ENCODE data around the gene ITGB5.
A peak's percentile ranks its signal among the peaks of the same experiment; 100 is the strongest.

The ITGB5 gene

DNA sequence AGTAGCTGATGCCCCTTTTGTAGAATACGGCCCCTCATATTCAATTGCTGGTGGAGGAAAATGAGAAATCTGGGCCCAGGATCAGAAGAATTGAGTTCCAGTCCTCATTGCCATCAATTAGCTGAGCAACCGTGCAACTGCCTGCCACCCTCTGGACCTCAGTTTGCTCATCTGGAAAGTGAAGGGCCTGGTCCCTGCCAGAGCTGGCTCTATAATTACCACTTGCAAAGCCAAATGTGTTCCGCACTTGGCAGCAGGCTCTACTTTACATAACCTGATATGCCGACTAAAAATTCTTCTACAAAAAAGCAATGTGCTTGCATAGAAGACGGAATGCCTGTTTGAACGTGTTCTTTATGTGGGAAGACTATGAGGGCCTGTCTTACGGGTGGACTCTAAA, 8.6 kb upstream of the ITGB5 start:
- no peak overlapping the region for H3K4me3 ChIP-seq (ENCODE audit: low read depth, low read length)

DNA sequence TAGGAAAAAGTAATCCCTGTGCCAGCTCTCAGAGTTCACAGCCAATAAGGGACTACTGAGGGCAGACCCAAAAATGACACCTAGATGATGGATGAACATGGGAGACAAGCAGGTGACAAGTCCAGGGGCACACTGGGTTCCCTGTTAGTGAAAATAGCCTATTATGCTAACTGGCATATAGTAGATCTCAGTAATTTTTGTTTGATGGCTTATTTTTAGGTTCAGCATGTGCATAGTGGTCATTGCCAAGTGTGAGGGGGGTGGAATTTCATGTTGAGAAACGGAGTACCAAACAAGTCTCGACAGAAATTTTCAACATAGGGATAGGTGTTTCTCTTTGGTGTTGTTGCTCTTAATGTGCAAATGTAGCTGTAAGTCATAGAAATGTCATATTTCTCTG, 6.4 kb upstream of the ITGB5 start:
- H3K4me3 ChIP-seq (ENCODE audit: low read depth, low read length), result no peak overlapping the region

DNA sequence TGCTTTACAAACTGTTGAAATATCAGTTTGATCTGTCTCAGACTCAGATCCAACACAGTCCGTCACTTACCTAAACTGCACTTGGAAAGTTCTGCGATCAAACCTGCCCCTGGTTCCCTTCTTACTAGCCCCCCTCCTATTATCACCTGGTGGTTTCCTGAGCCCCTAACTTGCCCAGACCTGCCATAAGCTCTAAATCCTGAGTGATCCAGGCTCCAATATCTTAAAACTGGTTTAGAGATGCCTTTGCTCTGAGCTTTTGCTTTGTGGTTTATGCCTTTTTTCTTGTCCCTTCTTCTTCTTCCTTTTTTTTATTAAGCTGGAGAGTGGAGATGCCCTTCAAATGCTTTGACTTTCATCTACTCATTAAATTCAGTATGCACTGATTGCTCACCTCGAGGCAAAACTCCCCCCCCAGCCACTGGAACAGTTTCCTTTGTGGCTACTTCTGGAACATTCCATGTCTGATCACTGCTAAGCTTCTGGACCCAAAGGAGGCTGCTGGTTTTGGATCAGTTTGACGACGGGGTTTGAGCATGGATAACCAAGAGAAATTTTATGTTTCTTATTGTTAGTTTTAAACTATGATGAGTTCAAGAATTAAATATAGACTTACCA, 3.5 kb upstream of the ITGB5 start:
- no peak overlapping the region for H3K4me3 ChIP-seq (ENCODE audit: low read depth, low read length)

DNA sequence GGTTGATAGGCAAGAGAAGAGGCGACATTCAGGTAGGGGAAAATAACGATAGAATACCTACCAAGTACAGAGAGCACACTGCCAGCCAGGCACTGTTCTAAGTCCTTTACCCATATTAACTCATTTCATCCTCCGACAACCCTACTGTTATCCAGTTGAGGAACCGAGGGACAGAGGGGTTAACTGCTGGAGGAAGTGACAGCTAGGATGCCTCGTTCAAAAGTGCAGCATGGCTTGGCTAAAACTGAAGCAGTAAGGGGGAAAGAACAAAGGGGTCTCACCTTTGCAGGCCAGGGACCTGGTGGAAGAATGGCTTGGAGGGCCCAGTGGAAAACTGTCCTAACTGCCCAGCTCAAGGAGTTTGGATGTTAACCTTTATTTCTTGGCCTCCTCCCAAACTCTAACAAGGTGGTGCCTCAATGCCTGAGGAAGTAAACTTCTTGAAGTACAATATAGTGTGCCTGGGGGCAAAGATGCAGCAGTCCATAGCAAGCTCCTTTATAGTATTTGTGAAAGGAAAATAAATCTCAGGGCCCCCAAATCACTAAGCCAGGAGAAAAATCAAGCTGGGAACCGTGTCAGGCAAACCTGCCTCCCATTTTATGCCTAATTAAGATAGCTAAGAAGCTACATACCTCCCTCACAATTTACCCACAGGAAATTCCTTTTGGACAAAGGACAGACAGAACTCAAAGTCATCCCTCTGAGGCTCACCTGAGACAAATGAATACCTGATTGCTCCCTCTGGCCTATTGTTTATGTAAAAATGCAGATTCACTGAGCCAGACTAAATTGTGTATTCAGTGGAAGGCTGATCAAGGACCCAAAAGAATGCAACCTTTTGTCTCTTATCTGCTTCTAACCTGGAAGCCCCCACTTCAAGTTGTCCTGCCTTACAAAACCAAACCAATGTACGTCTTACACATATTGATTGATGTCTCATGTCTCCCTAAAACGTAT, 1.6 kb upstream of the ITGB5 start:
- H3K4me3 ChIP-seq (ENCODE audit: low read depth, low read length), result no peak overlapping the region

DNA sequence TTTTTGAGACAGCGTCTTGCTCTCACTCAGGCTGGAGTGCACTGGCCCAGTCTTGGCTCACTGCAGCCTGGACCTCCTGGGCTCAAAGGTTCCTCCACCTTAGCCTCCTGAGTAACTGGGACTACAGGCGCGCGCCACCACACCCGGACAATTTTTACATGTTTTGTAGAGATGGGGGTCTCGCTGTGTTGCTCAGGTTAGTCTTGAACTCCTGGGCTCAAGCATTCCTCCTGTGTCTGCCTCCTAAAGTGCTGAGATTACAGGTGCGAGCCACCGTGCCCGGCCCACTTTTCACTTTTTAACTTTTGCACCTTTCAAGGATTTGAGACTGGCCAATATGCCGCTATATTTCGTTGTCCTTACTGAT, 750 bp upstream of the ITGB5 start:
- peak overlapping the region; percentile 56 for H3K4me3 ChIP-seq (ENCODE audit: low read depth, low read length)

DNA sequence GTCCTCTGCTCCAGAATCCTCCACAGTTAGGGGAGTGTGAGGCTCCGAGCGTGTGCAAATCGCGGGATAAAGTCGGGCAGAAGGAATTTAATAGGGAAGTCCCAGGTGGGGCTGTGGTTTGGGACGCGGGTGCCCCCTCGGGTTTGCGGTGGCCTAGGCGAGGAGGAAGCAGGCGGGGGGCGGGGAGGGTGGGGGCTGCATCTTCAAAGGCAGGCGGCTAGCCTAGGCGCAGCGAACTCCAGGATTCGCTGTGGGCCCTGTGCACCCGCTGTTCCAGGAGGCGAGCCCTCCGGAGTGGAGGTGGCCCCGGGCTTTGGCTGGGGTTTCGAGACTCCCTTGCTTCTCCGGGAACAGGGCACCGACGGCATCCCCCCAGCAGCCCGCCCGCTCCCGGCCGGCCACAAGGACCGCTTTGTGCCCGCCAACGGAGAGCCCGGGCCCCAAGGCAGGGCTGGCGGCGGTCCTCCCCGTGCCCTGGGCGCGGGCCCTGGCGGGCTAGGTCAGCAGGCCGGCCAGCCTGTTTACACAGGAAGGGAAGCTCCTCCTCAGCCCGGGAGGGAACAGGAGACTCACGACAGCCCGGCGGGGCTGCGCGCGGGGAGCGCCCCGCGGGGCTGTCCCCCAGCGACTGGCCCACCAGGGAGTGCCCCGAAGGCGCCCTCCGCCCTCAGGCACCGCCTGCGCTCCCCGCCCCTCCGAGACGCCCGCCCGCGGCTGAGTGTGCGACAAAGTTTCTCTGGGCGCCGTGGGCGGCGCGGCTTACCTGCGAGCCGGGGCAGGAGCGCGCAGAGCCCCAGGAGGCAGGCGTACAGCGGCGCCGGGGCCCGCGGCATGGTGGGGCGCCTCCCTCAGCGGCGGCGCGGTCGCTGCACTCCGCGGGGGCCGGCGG, 753 bp downstream of the ITGB5 start:
- peak overlapping the region; percentile 72 for H3K4me3 ChIP-seq (ENCODE audit: low read depth, low read length)

DNA sequence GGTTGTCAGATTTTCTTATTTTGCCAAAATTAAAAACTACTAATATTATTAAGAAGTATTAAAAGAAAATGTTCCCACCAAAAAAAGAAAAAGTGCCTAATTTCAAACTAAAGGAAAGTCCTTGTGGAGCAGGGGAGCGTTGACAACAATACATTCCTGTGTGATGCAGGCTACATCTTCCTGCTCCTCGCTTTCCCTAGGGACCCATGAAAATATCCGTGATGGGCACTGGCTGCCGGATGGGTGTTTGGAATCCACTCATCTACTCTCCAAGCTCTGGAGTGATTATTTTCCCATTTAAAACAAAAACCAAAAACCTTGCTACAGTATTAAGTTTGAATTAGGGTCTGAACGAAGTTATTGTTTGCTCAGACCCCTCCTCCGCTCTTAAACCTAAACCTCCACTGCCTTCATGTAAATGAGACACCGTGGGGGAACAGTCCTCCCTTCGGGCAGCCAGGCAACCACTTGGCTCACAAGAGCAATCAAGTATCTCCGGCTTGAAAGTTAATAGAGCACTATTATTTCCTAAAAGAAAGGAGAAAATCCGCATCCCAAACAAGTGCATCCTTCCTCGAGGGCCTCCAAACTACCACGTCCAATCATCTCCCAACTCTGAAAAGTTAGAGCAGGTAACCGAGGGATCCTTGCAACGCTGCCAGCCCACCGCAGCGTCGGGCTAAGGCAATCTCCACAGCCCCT, 1.5 kb downstream of the ITGB5 start:
- H3K4me3 ChIP-seq (ENCODE audit: low read depth, low read length), result peak overlapping the region; percentile 72

DNA sequence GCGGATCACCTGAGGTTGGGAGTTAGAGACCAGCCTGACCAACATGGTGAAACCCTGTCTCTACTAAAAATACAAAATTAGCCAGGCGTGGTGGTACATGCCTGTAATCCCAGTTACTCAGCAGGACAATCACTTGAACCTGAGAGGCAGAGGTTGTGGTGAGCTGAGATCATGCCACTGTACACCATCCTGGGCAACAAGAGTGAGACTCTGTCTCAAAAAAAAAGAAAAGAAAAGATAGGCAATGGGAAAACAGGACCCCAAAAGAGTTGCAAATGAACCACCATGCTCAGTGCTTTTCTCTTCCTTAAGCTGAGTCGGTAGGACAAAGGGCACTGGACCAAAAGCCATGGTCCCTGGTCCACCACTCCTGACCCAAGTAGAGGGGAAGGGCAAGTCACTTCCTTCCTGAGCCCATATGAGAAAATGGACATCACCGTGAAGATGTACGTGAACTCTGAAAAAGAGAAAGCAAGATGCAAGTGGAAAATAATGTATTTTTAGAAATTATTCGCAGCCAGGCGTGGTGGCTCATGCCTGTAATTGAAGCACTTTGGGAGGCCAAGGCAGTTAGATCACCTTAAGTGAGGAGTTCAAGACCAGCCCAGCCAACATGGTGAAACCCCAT, 2.6 kb downstream of the ITGB5 start:
- no peak overlapping the region for H3K4me3 ChIP-seq (ENCODE audit: low read depth, low read length)

DNA sequence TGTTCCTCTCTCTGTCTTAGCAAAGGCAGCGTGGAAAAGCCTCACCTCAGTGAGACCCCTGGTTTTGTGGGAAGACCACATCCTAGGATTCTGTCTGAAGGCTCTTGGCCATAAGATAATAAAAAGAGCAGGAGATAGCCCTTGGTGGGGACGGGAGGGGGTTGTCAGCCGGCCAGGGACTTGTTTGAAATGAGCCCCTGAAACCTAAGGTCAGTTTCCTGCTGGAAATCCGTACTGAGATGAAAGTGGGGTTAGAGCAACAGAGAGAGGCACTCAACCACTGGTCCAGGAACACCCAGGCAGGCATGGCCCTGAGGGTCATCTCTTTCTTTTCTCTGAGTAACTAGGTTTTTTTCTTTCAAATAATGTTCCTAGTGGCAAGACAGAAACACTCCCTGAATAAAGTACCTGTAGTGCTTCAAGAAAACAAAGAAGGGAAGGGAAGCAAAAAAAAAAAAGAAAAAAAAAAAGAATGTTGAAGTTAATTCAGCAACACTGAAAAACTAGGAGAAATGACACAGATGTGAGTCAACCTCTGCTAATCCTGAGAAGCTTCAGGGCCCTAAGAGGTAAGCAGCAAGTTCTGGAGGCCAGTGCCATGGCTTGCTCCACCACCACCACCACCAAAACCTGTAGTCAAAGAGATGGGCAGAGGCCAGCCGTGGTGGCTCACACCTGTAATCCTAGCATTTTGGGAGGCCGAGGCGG, 3.2 kb downstream of the ITGB5 start:
- H3K4me3 ChIP-seq (ENCODE audit: low read depth, low read length), result no peak overlapping the region

DNA sequence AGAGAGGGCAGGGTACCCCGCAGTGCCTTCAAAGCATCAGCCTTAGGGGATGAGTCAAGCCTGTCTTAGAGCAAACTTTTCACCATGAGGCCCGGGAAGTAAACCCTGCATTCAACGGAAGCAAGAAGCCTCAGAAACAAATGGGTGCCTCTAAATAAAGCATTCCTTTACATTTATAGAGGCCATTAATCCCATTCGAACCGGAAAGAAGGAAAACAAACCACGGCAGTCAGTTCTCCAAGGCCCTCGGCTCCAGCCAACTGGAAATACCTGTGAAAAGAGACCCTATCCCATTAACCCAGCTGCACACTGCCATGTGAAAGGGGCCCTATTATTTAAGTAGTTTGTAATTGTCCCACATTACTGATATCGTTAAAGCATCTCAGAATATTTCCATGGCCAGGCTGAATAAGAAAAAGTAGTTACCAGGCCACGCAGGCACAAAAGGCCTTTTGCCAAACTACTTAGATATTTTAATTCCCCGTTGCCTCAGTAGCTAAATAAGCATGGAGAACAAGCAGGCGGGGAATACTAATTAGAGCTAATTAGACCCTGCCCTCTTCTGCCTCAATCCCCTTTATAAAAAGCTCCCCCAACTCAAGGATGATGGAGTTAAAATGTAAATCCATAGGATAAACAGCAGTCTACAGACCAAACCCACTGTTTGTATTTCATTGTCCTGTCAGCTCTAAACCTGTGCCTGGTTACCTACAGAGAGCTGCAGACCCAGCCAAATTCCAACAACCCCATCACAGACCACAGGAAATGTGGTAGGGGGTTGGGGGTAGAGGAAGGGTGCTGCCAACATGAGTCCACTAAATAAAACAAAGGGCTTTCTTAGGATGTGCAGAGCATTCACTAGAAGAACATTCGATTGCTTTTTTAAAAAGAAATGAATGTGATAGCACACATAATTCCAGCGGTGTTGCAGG, 4.1 kb downstream of the ITGB5 start:
- H3K4me3 ChIP-seq (ENCODE audit: low read depth, low read length), result no peak overlapping the region

DNA sequence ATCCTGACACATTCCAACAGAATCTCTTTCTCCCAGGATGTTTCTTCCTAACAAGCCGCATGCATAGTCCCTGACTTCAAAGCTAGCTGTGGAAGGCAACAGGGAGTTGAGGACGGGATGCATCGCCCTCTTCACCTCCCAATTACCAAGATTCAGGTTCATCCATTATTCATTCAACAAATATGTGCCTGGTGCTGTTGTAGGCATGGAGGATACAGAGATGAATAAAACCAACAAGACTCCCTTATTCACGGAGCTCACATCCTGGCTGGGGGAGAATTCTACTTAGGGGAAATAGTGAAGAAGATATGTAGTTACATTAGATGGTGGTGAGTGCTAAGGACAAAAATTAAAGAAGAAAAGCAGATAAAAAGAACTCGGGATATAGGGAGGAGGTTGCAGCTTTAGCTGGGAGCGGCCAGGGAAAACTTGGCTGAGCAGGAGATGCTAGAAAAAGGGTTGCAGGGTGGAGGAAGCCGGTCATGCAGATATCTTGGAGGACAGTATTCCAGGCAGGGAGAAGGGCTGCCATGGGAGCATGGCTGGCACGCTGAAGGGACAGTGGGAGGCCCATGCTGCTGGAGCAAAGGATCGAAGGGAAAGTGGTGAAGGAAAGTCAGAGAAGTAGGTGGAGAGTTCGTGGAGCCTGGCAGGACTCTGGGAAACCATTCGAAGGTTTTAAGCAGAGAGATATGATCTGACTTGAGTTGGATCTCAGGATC, 5.0 kb downstream of the ITGB5 start:
- H3K4me3 ChIP-seq (ENCODE audit: low read depth, low read length), result no peak overlapping the region

DNA sequence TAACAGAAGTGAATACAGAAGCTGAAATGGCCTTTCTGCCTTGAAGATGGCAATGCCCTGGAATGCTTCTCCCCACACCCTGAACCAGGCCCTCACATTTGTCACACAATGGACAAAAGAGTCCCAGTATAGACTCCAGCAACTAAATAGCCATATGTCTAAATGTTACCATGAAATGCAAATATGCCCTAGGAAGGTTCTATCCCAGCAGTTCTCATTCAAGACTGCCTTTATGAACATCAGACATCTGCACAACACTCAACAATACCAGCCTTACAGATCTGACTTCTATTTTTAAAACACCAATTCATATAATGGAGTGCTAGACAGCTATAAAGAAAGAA, 7.9 kb downstream of the ITGB5 start:
- no peak overlapping the region for H3K4me3 ChIP-seq (ENCODE audit: low read depth, low read length)

DNA sequence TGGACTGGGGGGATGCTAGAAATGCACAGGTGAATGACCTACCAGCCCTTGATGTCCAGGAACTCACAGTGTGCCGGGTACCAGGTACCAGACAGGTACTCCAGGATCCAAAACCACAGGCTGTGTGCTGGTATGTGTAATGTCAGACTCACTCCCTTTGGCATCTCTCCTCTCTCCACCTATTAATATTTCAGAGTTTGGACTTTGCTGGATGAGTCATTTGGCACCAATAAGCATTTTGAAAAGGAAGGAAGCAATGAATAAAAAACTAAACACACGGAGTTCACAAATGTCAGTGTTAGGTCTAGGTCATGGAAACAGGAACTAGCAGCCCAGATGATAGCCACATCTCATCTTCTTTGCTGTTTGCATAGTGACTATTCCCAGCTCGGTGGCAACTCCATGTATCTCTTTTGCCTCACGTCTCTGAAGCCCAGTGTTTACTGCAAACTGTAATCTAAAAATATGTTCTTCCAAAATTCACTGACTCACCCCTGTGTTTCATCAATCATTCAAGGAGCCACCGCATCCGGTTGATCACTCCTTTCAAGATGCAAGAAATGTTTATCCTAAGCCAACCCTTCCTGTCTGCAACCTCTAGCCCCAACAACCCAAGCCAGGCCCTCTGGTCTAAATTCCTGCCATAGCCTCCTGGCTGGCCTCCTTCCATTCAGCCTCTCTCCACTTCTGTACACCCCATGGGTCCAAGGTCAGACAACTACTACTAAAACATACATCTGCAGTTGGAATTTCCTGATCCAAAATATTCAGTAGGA, 8.4 kb downstream of the ITGB5 start:
- no peak overlapping the region for H3K4me3 ChIP-seq (ENCODE audit: low read depth, low read length)

DNA sequence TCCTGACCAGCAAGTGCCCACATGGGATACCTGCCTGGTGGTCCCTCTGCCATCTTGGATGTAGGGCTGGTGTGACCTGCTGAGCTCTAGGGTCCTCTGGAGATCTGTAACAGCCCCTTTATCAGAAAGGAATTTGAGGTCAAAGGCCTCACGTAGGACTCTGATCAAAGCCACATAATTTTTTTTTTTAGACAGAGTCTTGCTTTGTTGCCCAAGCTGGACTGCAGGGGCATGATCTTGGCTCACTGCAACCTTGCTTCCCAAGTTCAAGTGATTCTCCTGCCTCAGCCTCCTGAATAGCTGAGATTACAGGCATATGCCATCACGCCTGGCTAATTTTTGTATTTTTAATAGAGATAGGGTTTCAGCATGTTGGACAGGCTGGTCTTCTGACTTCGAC, 9.5 kb downstream of the ITGB5 start:
- no peak overlapping the region for H3K4me3 ChIP-seq (ENCODE audit: low read depth, low read length)

DNA sequence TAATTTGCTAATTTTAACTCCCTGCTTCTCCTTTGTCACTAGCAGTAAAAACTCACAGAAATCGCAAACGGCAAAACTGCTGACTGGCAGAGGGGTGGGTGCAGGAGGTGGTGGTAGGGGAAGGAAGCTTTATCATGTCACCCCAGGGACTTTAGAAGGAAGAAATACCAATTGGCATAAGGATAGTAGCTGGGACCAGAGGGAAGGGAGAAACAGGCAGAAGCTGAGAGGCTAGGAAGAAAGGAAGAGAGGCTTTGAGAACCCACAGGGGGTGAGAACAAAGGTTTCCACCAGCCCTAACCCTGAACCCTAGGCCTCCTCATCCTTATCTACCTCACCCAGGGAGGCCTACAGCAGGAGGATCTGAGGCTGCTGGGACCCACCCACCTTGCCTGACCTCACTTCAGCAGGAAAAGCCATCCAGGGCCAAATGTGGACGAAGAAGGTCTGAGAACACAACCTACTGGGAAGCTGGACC, 10.7 kb downstream of the ITGB5 start:
- no peak overlapping the region for H3K4me3 ChIP-seq (ENCODE audit: low read depth, low read length)

DNA sequence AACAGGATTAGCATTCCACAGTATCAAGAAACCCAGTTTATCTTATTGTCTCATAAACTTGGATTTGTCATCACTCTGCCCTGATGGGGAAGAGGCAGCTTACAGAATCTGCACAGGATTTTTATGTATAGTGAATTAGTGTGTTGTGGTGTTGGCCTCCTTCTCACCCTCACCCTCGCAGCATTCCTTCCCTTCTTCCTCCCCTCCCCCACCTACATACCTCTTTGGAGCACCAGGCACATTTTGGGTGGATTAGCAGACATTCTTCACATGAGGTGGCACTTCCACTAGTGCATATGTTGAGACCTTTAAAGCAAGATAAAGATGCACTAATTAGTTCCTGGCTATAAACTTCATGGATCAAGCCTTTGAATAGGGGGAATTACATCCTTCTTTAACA, 13.9 kb downstream of the ITGB5 start:
- H3K4me3 ChIP-seq (ENCODE audit: low read depth, low read length), result no peak overlapping the region

DNA sequence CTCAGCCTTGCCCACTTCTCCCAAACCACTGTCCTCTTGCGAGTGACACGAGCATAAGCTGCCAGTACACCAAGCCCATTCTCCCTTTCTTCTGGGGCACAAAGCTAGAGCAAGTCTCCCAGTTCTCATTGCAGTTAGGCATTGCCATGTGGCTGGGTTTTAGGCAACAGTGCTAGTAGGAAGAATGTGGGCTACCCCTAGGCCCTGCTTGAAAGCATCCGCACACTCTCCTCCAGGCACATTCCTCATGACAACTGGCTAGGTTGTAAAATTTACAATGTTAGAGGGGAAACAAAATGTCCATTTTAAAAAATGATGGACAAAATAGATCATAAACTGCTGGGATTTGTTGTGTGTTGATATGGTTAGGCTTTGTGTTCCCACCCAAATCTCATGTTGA, 19.7 kb downstream of the ITGB5 start:
- no peak overlapping the region for H3K4me3 ChIP-seq (ENCODE audit: low read depth, low read length)

Measured in iPS-11a (cell line).